Activated T-helper 1 cell treated with anti-CD3 and anti-CD28 coated beads, Interleukin-2, amount 50 U/mL, for 16 hours (primary cell): ENCODE data around the gene ADCYAP1R1.

Experiments used
- DNase-seq, 2 donors: peaks; one replicate each; pipeline ENCODE4 v3.0.0-alpha.2; 2020; ENCODE audit warnings: low read depth in 1 of 2, low spot score in 1 of 2

Gene ADCYAP1R1

GRCh38 chr7:31104361-31105255 lies 52.5 kb downstream of the ADCYAP1R1 start:
- no peak for DNase-seq

GRCh38 chr7:31105256-31105950 lies 53.3 kb downstream of the ADCYAP1R1 start:
- no peak for DNase-seq

GRCh38 chr7:31106303-31107105 lies 54.4 kb downstream of the ADCYAP1R1 start:
- DNase-seq: no peak

DNA sequence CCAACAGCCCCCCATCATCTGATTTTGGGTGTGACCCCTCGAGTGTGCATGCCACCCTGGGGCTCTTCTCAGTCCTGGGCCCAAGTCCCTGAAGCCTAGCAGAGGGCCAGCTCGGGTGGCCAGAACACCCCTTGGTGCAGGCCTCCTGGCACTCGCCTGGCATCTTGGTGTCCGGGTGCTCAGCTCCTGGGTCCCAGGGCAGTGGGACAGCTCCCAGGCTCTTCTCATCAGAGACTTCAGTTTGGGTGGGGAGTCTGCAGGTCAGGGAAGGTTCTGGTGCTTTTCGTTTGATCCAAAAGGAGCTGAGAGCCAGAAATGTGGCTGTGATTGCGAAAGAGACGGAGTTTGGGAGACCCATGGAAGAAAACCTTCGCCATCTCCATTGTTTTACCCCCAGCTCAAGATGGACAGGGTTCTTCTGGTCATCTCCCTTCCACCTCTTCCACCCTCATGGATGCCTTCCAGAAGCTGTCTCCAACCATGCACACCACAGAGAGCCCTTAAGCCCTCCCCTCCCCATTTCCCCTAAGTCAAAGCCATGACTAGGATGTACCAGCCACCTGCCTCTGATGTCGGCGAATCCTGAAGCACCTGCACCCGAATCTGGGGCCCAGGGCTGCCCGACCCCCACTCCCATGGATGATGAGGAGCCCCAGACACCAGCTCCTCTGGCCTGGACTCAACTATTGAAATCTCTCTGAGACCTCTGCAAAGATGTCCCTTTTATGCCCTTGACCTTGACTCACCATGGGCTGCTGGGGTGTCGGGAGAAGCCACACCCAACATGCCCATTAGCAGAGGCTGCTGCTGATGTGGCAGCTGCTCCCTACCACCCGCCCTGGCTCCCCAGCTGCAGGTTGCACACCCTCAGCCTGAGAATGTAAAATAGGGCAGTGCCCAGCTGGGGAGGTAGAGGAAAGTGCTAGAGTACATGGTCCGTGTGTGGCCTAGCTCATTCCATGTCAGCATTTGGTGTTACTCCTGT lies 55.3 kb downstream of the ADCYAP1R1 start:
- no peak for DNase-seq

- DNase-seq: no peak
Measured at GRCh38 chr7:31108097-31108657, 56.1 kb downstream of the ADCYAP1R1 start.

GRCh38 chr7:31109751-31110150 lies 57.6 kb downstream of the ADCYAP1R1 start:
- DNase-seq: no peak

GRCh38 chr7:31110331-31111108 lies 58.4 kb downstream of the ADCYAP1R1 start:
- no peak for DNase-seq

DNA sequence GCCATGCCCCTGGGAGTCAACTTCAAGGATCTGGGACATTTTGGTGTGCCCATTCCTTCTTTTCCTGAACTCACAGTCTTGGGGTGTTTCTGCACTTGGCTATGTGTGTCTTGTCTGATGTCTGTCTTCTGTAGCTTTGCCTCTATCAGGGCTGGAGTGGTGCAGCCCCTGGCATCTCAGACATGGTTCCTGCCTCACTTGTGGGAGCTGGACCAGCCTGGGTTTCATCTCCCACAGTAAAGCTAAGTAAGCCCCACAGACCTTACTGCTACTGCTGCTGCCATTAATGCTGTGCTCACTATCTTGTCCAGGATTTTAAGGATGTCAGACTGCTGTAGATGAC lies 59.0 kb downstream of the ADCYAP1R1 start:
- DNase-seq: no peak

GRCh38 chr7:31113660-31114059 lies 61.6 kb downstream of the ADCYAP1R1 start:
- no peak for DNase-seq

- DNase-seq: no peak
Measured at GRCh38 chr7:31114593-31115343, 62.7 kb downstream of the ADCYAP1R1 start.

- DNase-seq: no peak
Measured at GRCh38 chr7:31116615-31117014, 64.5 kb downstream of the ADCYAP1R1 start.

DNA sequence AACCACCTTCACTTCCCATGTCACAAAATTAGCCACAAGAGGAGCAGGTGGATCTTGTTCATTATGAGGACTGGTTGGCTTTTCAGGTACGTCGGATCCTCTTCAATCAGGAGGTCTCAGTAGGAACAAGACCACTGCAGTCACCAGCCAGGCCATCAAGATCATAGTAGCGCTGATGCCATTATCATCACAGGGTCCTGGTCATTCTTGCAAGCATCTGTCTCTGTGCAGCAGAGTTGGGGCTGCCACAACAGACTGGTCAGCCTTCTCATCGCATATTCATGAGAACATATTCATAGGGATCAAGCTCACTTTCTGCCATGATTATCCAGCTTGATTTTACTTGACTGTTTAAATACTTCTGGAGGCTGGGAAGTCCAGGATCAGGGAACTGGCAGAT lies 67.1 kb downstream of the ADCYAP1R1 start:
- no peak for DNase-seq

DNA sequence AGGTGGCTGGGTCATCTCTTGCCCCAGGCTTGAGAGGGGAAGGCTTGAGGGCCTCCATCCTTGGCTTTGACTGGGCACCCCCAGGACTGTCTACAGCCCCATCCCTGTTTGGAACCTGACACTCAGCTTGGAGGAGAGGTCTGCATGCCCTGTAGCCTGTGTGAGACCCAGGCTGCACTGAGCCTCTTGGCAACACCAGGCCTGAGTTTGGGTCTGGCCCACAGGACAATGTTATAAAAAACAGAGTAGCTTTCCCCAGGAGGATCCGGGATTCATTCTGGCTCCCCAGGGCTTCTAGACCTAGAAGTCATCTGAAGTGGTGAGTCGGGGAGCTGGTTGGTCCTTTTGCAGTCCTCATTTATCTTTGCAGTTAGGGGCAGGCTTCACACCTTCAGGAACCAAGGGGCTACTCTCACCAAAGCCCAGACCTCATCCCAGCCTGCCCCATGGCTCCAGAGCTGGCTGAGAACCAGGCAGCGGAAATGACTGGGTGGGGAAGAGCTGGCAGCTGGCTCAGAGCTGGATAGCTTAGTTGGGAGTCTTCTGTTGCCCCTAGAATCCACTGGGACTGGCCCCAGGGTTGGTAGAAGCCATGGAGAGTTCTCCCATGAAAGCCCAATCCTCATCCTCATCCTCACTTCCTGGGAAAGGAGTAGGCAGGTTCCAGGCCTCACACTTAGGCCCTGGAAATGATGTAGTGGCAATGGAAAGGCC lies 68.8 kb downstream of the ADCYAP1R1 start:
- no peak for DNase-seq

DNA sequence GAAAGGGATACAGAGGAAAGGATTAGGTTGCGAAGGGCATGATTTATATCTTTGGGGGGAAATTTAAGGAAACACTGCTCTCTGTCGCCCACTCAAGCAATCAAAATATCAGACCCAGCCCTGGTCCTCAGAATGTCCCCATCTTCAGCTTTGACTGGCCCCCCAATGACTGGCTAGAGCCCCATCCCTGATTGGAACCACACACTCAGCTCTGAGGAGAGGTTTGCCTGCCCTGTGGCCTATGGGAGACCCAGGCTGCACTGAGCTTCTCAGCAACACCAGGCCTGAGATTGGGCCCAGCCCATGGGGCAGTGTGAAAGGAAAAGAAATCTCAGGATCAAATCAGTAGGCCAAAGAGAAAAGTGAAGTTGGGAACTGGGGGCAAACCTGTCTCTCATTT lies 69.5 kb downstream of the ADCYAP1R1 start:
- DNase-seq: no peak

GRCh38 chr7:31122649-31123058 lies 70.5 kb downstream of the ADCYAP1R1 start:
- DNase-seq: no peak

DNA sequence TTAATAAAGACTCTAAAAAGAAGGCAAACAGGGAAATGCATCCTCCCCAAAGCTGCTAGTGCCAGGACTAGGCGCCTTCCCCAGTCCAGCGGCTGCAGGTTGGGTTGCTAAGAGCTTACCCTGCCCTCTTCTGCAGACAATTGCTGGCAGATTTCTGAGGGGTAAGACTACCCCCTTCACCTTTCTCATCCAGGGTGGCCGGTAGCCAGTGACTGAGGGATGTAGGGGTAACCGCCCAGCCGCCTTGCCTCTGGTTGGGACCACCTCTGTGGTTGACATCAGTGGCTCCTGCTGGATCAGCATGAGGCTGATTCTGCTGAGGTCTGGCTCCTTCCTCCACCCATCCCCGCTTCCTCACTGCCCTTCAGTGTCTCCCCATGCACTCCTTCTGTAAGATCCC lies 71.2 kb downstream of the ADCYAP1R1 start:
- DNase-seq: no peak

- no peak for DNase-seq
Measured at GRCh38 chr7:31123726-31124125, 71.6 kb downstream of the ADCYAP1R1 start.

- no peak for DNase-seq
Measured at GRCh38 chr7:31125171-31125570, 73.1 kb downstream of the ADCYAP1R1 start.
